HG03469 (cell line): ENCODE measurements around the gene BRD4.
"Not testable (repeated sequence)": the region's sequence is repeated elsewhere in the genome, so short reads cannot be mapped to it uniquely, and the experiment has no call there.

ENCODE experiments used
- ATAC-seq: cut with Tn5 transposase; IDR thresholded peaks from one replicate; pipeline ENCODE4 v1.9.1; 2021; ENCODE audit warnings: mild to moderate bottlenecking, moderate library complexity, moderate number of reproducible peaks; ENCODE audit not compliant: unreplicated experiment

BRD4 gene

GRCh38 chr19:15332311-15332996 lies at the start of gene BRD4:
TSS of gene BRD4 (minus strand) at chr19:15332539. CDS start at chr19:15273099, 59,440 bp downstream.
- ATAC-seq: no peak

- ATAC-seq: no peak
These were observed 49.5 kb upstream of the BRD4 start for GRCh38 chr19:15381864-15382263.

- ATAC-seq: no peak
These were observed 49.1 kb upstream of the BRD4 start for GRCh38 chr19:15381429-15381828.

GRCh38 chr19:15379999-15380647 lies 47.8 kb upstream of the BRD4 start:
- ATAC-seq: peak; percentile 21

GRCh38 chr19:15379083-15379998 lies 47.0 kb upstream of the BRD4 start, which contains the start of gene AKAP8:
TSS of gene AKAP8 (minus strand) at chr19:15379787. CDS start at chr19:15379731, 56 bp downstream.
- peak; percentile 68 for ATAC-seq

GRCh38 chr19:15378534-15379082 lies 46.3 kb upstream of the BRD4 start:
- ATAC-seq: no peak

- no peak for ATAC-seq
These were observed 42.6 kb upstream of the BRD4 start for GRCh38 chr19:15374796-15375440.

- ATAC-seq: no peak
These were observed 41.8 kb upstream of the BRD4 start for GRCh38 chr19:15374105-15374651.

GRCh38 chr19:15373644-15374043 lies 41.3 kb upstream of the BRD4 start:
- no peak for ATAC-seq

- ATAC-seq: no peak
These were observed 40.6 kb upstream of the BRD4 start for GRCh38 chr19:15372891-15373301.

- no peak for ATAC-seq
These were observed 40.1 kb upstream of the BRD4 start for GRCh38 chr19:15372470-15372869.

- no peak for ATAC-seq
These were observed 39.5 kb upstream of the BRD4 start for GRCh38 chr19:15371786-15372380.

- ATAC-seq: no peak
These were observed 38.8 kb upstream of the BRD4 start for GRCh38 chr19:15371119-15371518.

GRCh38 chr19:15369594-15369891 lies 37.2 kb upstream of the BRD4 start:
- no peak for ATAC-seq

GRCh38 chr19:15368798-15369593 lies 36.7 kb upstream of the BRD4 start:
- ATAC-seq: no peak

- ATAC-seq: no peak
These were observed 35.8 kb upstream of the BRD4 start for GRCh38 chr19:15368051-15368632.

GRCh38 chr19:15367439-15367838 lies 35.1 kb upstream of the BRD4 start:
- no peak for ATAC-seq

GRCh38 chr19:15365264-15365663 lies 32.9 kb upstream of the BRD4 start:
- no peak for ATAC-seq

- ATAC-seq: not testable (repeated sequence)
These were observed 31.5 kb upstream of the BRD4 start for GRCh38 chr19:15363791-15364190.
